HG03103 (cell line): Measurements from ENCODE around the gene RANBP3L.
A peak's percentile ranks its signal among the peaks of the same experiment; 100 is the strongest.

Experiments
- ATAC-seq: cut with Tn5 transposase; IDR thresholded peaks from one replicate; pipeline ENCODE4 v1.9.1; 2021; ENCODE audit warnings: low read depth; ENCODE audit not compliant: unreplicated experiment

Gene RANBP3L

GRCh38 chr5:36246036-36246800 lies 55.5 kb downstream of the RANBP3L start:
- ATAC-seq = no peak

- no peak for ATAC-seq
These were observed 57.6 kb downstream of the RANBP3L start for GRCh38 chr5:36244076-36244475.

- no peak for ATAC-seq
These were observed 58.0 kb downstream of the RANBP3L start for GRCh38 chr5:36243653-36244052.

- no peak for ATAC-seq
These were observed 58.9 kb downstream of the RANBP3L start for GRCh38 chr5:36242534-36243485.

- peak; percentile 89 for ATAC-seq
These were observed 59.8 kb downstream of the RANBP3L start, which contains the start of gene NADK2 for GRCh38 chr5:36241631-36242533. TSS of gene NADK2 (minus strand) at chr5:36241925. CDS start at chr5:36241798, 127 bp downstream.

- peak; percentile 21 for ATAC-seq
These were observed 60.7 kb downstream of the RANBP3L start for GRCh38 chr5:36240779-36241630.

- no peak for ATAC-seq
These were observed 62.1 kb downstream of the RANBP3L start for GRCh38 chr5:36239370-36240293.

GRCh38 chr5:36238502-36239295 lies 63.0 kb downstream of the RANBP3L start:
- no peak for ATAC-seq

- ATAC-seq = no peak
These were observed 64.0 kb downstream of the RANBP3L start for GRCh38 chr5:36237751-36238150.

GRCh38 chr5:36236801-36237200 lies 64.9 kb downstream of the RANBP3L start:
- ATAC-seq = no peak

GRCh38 chr5:36232533-36232932 lies 69.2 kb downstream of the RANBP3L start:
- ATAC-seq = no peak

- ATAC-seq = no peak
These were observed 71.4 kb downstream of the RANBP3L start for GRCh38 chr5:36230151-36230790.

- no peak for ATAC-seq
These were observed 73.2 kb downstream of the RANBP3L start for GRCh38 chr5:36228505-36228904.

GRCh38 chr5:36227046-36227445 lies 74.7 kb downstream of the RANBP3L start:
- ATAC-seq = no peak

- no peak for ATAC-seq
These were observed 79.1 kb downstream of the RANBP3L start for GRCh38 chr5:36222620-36223019.

- no peak for ATAC-seq
These were observed 83.7 kb downstream of the RANBP3L start for GRCh38 chr5:36217988-36218387.

GRCh38 chr5:36217567-36217966 lies 84.1 kb downstream of the RANBP3L start:
- ATAC-seq = no peak
